ENCODE data around the gene ROR2. TPM values are rescaled to one million over a fixed set of nuclear protein-coding genes. Genes with fewer than 3 reads are reported as not detected.

The ROR2 gene
- total and polyA plus RNA-seq, 10 donors: 0.65 to 15.6 (median 6.0) TPM

DNA sequence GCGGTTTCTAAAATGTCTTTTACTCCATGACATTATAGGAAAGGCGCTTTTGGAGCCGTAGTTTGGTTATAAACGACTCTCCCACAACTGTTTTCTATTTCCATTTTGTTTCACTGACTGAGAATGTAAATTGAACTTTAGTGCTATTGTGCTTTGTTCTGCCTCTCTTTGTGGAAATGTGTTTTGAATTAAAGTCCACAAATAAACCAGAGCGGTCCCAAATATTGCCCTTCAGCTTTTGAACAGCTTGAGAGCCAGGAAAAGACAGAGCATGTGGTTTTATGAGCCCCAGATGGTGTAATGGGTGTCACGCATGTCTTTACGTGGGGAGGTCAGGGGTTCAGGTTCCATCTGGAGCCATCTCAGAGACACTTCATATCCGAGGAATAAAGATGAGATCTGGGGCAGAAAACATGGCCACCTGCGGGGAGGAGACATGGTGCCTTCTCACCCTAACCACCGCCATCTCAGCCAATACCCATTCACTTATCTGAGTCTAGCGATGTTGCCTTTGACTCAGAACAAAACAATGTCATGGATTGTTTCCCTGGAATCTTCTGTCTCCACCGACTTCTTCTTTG lies 42.5 kb upstream of the ROR2 start:
- TF ChIP-seq POLR2AphosphoS5 (IDR thresholded peaks at IDR 0.05) (no peak), POLR2A (IDR thresholded peaks at IDR 0.05) (no peak), CTCF (IDR thresholded peaks at IDR 0.05 in 8 of 11, conservative IDR thresholded peaks at IDR 0.05 in 3 of 11) (no peak)

DNA sequence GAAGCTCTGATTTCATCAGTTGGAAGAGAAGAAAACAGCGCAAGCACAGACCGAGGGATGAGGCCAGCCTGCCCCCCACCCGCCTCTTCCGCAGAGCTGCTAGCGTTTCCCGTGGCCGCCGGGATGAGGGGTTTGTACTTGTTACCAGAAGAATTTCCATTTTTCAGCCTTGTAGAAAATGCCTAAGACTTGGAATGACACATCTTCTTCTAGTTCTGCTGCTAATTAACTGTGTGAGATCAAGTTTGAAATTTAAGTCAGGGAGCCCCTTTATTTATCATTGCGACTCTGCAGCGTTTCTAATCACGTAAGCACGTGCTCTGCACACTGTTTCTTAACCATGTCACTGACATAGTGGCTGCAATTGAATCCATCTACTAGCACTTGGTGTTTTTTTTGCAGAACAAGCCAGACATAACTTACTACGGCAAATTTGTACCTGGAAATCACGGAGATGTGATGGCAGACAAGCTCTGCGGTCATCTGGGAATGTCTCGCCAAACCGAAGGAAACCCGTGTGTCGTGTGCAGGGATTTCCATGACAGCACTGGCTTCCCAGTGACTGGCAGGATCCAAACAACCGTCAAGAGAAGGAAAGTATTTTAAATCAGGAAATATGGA lies 41.8 kb upstream of the ROR2 start:
- Histone ChIP-seq H3K4me1 (no peaks in the 10 kb centered on the region), H3K4me3 (no peak overlapping the region), H3K27ac (no peak overlapping the region), H3K36me3 (no peaks in the 10 kb centered on the region), H3K9me3 (no peaks in the 10 kb centered on the region), H3K27me3 (replicated peaks in 1 of 7) (peaks cover 0 to 21% (median 0%) of the 10 kb centered on the region in 7 donors)
- 80 to 87% (median 84%) methylated on average over 20 of the region's 20 CpGs for WGBS, 5 donors
- DNase-seq: no peak
- intact Hi-C loops (cut with DNase I; ENCODE audit: low total_unique reads): no loop called here
- TF ChIP-seq POLR2AphosphoS5 (IDR thresholded peaks at IDR 0.05) (no peak), CTCF (IDR thresholded peaks at IDR 0.05 in 8 of 11, conservative IDR thresholded peaks at IDR 0.05 in 3 of 11) (no peak), POLR2A (IDR thresholded peaks at IDR 0.05) (no peak)

More for the DNA sequence above, 42.5 kb upstream of the ROR2 start:
- Histone ChIP-seq H3K27me3 (replicated peaks in 1 of 7) (peaks cover 0 to 21% (median 0%) of the 10 kb centered on the region in 7 donors), H3K36me3 (no peaks in the 10 kb centered on the region), H3K9me3 (no peaks in the 10 kb centered on the region), H3K4me1 (no peaks in the 10 kb centered on the region), H3K27ac (no peak overlapping the region), H3K4me3 (no peak overlapping the region)
- 74 to 86% (median 82%) methylated on average over 12 of the region's 12 CpGs for WGBS, 5 donors
- DNase-seq: no peak
- intact Hi-C loops (cut with DNase I; ENCODE audit: low total_unique reads): no loop called here

GRCh38 chr9:91986248-91986647 lies 36.2 kb upstream of the ROR2 start:
- Histone ChIP-seq H3K4me1 (no peaks in the 10 kb centered on the region), H3K36me3 (no peaks in the 10 kb centered on the region), H3K27me3 (replicated peaks in 1 of 7) (peaks cover 0 to 17% (median 0%) of the 10 kb centered on the region in 7 donors), H3K27ac (no peak overlapping the region), H3K9me3 (peaks cover 0 to 12% (median 7%) of the 10 kb centered on the region in 8 donors), H3K4me3 (no peak overlapping the region)
- TF ChIP-seq CTCF (IDR thresholded peaks at IDR 0.05 in 8 of 11, conservative IDR thresholded peaks at IDR 0.05 in 3 of 11): no peak
- TF ChIP-seq POLR2AphosphoS5 (IDR thresholded peaks at IDR 0.05): no peak
- no peak for TF ChIP-seq POLR2A (IDR thresholded peaks at IDR 0.05)
- WGBS, 5 donors: 81 to 96% (median 91%) methylated on average over 2 of the region's 2 CpGs
- no peak for DNase-seq
- intact Hi-C loops (cut with DNase I; ENCODE audit: low total_unique reads): no loop called here

- H3K36me3 ChIP-seq: no peaks in the 10 kb centered on the region
- intact Hi-C loops (cut with DNase I; ENCODE audit: low total_unique reads): no loop called here
- no peak overlapping the region for H3K4me3 ChIP-seq
- peaks cover 0 to 18% (median 10%) of the 10 kb centered on the region in 8 donors for H3K9me3 ChIP-seq
- no peak for DNase-seq
- TF ChIP-seq CTCF (IDR thresholded peaks at IDR 0.05 in 8 of 11, conservative IDR thresholded peaks at IDR 0.05 in 3 of 11) (no peak), POLR2AphosphoS5 (IDR thresholded peaks at IDR 0.05) (no peak), POLR2A (IDR thresholded peaks at IDR 0.05) (no peak)
- H3K27ac ChIP-seq: no peak overlapping the region
- H3K4me1 ChIP-seq: no peaks in the 10 kb centered on the region
- H3K27me3 ChIP-seq (replicated peaks in 1 of 7): peaks cover 0 to 17% (median 0%) of the 10 kb centered on the region in 7 donors
- 86 to 95% (median 89%) methylated on average over 2 of the region's 2 CpGs for WGBS, 5 donors
Observed at GRCh38 chr9:91985692-91986091, 35.7 kb upstream of the ROR2 start.
